Endometrial microvascular endothelial cells (primary cell): Measurements from ENCODE around the gene AURKAIP1. TPM values are rescaled to one million over a fixed set of nuclear protein-coding genes. Genes with fewer than 3 reads are reported as not detected.

Experiments used
- in situ Hi-C: cut with HindIII; loops from 2 replicates; pipeline ENCODE4 v1.10.0; 2017; ENCODE audit warnings: low sequenced_read_pairs, low pct_unique_long_range_greater_than_20kb; ENCODE audit errors: inconsistent ontology term
- total RNA-seq: library from RNA; depleted of rRNA; stranded (reverse); fragments of >200 nt; gene quantifications from one replicate; pipeline ENCODE4 v1.2.3, GENCODE V29; 2015; ENCODE audit errors: inconsistent ontology term

AURKAIP1 gene
- total RNA-seq, 1 donor from 2014 or later, result 153 TPM

- in situ Hi-C loops, result no loop called here
These were observed 21.4 kb downstream of the AURKAIP1 start for GRCh38 chr1:1353389-1354151.

DNA sequence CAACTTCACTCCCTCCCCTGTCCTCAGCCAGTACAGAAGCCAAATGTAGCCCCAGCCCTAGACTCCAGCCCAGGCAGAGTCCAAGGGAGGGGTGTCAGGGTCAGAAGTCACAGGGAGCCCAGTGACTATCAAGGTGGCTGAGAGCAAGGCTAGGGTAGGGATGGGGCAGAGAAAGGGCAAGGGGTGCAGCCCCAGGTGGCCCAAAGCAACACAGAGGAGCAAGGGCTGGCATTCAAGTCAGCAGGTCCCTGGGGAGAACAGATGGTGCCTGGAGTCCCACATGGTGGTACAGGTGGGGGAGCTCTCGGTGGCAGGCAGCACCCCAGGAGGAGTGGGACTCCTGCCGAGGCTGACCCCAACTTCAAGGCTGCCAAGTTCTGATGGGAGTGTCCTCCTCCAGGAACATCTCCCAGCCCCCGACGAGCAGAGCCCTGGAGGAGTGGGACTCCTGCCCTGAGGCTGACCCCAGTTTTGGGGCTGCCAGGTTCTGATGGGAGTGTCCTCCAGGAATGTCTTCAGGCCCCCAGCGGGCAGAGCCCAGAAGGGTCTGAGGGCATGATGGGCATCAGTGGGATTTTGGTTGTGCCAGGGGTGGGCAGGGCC lies 22.1 kb downstream of the AURKAIP1 start:
- in situ Hi-C loops, result no loop called here

DNA sequence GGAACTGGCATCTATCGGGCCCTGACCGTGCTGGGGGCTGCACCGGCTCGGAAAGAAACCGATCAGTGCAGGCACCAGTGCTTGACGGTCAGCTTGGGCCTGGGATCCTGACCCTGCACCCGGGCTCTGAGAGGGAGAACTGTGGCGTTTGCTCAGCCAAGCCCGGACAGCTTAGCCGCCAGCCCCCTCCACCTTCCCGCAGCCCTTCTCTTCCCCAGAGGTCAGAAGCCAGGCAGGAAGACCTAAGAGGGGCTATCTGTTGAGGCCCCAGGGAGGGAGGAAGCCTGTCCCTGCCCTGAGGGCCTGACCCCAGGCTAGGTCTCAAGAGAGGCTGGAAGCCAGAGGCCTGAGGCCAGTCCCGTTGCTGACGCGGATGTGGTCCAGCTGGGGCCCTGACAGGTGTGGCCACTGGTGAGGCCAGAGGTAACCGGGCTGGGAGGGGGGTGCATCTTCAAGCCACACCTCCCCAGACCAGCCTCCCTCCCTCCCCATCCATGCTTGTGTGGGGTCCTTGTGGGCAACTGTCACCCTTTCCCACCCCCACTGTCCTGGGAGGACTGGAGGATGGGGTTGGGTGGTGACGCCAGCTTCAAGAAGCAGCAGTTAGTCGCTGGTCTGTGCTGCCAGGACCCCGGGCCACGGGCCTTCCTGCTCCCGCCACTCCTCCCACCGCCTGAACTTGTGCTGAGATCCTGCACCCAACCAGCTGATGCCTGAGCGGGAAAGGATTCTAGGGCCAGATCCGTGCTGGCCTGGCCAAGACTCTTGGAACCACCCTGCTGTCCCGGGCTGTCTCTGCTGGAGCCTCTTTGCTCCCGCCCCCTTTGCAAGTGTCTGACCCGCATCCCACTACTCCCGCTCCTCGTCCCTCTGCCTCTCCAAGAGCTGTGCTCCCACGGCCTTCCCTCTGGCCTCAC lies 23.2 kb downstream of the AURKAIP1 start:
- in situ Hi-C loops, result no loop called here

GRCh38 chr1:1349256-1350012 lies 25.6 kb downstream of the AURKAIP1 start, which contains the start of gene DVL1:
Gene DVL1 (minus strand): TSS chr1:1349418. CDS start chr1:1349065, 353 bp downstream.
- in situ Hi-C loops, result no loop called here

GRCh38 chr1:1348420-1349255 lies 26.4 kb downstream of the AURKAIP1 start:
- in situ Hi-C loops, result no loop called here

- in situ Hi-C loops, result no loop called here
These were observed 27.2 kb downstream of the AURKAIP1 start for GRCh38 chr1:1347663-1348419.

GRCh38 chr1:1347026-1347595 lies 27.9 kb downstream of the AURKAIP1 start:
- in situ Hi-C loops, result no loop called here

- in situ Hi-C loops, result no loop called here
These were observed 28.5 kb downstream of the AURKAIP1 start for GRCh38 chr1:1346501-1346890.

GRCh38 chr1:1345860-1346500 lies 29.0 kb downstream of the AURKAIP1 start:
- in situ Hi-C loops, result no loop called here

- in situ Hi-C loops, result no loop called here
These were observed 29.6 kb downstream of the AURKAIP1 start for GRCh38 chr1:1345384-1345783.

DNA sequence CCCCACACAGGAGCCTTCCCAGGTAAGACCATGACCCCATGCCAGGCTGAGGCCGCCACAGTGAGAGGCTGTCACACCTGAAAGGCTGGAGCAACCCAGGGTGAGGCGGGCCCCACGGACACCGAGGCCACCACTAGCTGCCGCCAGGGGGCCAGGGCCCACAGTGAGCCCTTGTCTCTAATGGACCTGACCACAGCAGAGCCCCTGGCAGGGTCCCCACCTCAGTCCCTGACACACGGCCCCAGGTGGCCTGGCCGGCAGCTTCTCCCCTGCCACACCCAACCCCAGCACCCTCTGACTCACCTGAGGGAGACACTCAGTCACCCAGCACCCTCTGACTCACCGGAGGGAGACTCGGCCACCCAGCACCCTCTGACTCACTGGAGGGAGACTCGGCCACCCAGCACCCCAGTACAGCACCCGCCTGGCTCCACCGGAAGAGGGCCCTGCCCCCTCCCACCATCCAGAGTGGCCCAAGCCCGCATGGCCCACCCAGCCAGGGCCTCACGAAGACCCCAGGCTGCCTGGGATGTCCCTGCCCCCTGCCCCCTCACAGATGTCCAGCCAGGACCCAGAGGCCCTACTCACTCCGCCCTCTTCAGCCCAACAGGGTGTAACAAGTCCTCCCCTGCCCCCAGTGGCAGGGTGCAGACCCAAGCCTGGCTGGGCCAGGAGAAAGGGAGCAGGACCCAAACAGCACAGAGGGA lies 30.2 kb downstream of the AURKAIP1 start:
- in situ Hi-C loops, result no loop called here

- in situ Hi-C loops, result no loop called here
These were observed 31.1 kb downstream of the AURKAIP1 start for GRCh38 chr1:1343811-1344421.

DNA sequence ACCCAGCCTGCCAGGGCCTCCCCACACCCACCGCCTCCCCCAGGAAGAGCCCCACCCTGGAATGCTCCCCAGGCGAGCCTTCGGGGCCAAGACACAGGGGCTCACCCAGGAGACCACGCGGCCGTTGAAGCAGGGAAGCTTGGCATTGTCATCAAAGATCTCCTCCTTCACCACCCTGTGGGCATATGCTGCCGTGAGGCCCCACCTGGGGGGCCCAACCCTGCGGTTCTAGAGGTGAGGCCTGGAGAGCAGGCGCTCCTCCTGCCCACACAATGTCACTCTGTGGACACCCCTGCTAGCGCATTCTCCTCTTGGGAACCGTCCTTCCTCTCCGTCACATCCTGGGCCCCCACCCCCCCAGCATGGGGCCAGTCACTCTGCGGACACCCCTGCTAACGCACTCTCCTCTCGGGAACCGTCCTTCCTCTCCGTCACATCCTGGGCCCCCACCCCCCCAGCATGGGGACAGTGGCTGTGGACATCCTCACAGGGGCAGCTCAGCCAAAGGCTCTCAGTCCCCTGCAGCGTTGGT lies 32.4 kb downstream of the AURKAIP1 start:
- in situ Hi-C loops, result no loop called here

GRCh38 chr1:1342061-1342562 lies 32.9 kb downstream of the AURKAIP1 start:
- in situ Hi-C loops, result no loop called here

DNA sequence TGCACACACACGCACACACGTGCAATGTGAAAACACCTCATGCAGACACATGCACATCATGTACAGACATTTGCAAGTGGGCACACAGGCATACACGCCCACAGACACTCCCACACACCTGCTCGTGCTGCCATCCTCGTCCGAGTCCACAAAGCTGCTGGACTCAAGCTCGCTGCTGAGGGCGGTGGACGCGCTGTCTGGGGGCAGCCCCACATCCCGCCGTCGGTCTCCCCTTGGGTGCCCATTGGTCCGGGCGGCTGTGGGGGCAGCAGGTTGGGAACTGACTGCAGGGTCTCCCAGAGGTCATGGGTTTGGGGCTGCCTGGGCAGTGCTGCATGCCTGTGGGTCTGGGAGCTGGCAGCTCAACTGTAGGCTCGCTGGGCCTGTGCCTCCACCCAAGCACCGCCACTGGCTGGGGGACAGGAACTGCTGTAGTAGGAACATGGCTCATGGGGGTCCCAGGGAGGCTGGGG lies 33.4 kb downstream of the AURKAIP1 start:
- in situ Hi-C loops, result no loop called here
